Measurements from ENCODE around the gene GNB4. TPM values are rescaled to one million over a fixed set of nuclear protein-coding genes. Genes with fewer than 3 reads are reported as not detected.

The GNB4 gene
- total RNA-seq, 1 donor from 2014 or later = 18.7 TPM

GRCh38 chr3:179482857-179483256, 31.6 kb upstream of the GNB4 start:
- H3K36me3 Mint-ChIP-seq = no peaks in the 10 kb centered on the region
- H3K27me3 Mint-ChIP-seq (ENCODE audit: low read depth) = no peaks in the 10 kb centered on the region

GRCh38 chr3:179476215-179476614, 24.9 kb upstream of the GNB4 start:
- Mint-ChIP-seq H3K27me3 (ENCODE audit: low read depth) (no peaks in the 10 kb centered on the region), H3K4me3 (no peak overlapping the region), H3K4me1 (no peaks in the 10 kb centered on the region), H3K9me3 (peaks cover 4% of the 10 kb centered on the region), H3K36me3 (no peaks in the 10 kb centered on the region), H3K27ac (no peak overlapping the region)
- no peak for TF ChIP-seq CTCF (IDR thresholded peaks at IDR 0.05; ENCODE audit: unreplicated experiment)
- DNase-seq (ENCODE audit: low spot score in 2 of 2, unreplicated experiment in 2 of 2) = no peak

More at GRCh38 chr3:179482857-179483256, 31.6 kb upstream of the GNB4 start:
- DNase-seq (ENCODE audit: low spot score in 2 of 2, unreplicated experiment in 2 of 2) = no peak
- Mint-ChIP-seq H3K27ac (no peak overlapping the region), H3K4me1 (no peaks in the 10 kb centered on the region), H3K9me3 (peaks cover 4% of the 10 kb centered on the region), H3K4me3 (no peak overlapping the region)
- TF ChIP-seq CTCF (IDR thresholded peaks at IDR 0.05; ENCODE audit: unreplicated experiment) = no peak

GRCh38 chr3:179474480-179474879, 23.2 kb upstream of the GNB4 start:
- DNase-seq (ENCODE audit: low spot score in 2 of 2, unreplicated experiment in 2 of 2) = no peak
- TF ChIP-seq CTCF (IDR thresholded peaks at IDR 0.05; ENCODE audit: unreplicated experiment) = no peak
- Mint-ChIP-seq H3K27me3 (ENCODE audit: low read depth) (no peaks in the 10 kb centered on the region), H3K9me3 (no peaks in the 10 kb centered on the region), H3K4me1 (no peaks in the 10 kb centered on the region), H3K27ac (no peak overlapping the region), H3K4me3 (no peak overlapping the region), H3K36me3 (no peaks in the 10 kb centered on the region)

GRCh38 chr3:179473565-179473964, 22.3 kb upstream of the GNB4 start:
- Mint-ChIP-seq H3K4me1 (no peaks in the 10 kb centered on the region), H3K27ac (no peak overlapping the region), H3K27me3 (ENCODE audit: low read depth) (no peaks in the 10 kb centered on the region), H3K4me3 (no peak overlapping the region), H3K36me3 (no peaks in the 10 kb centered on the region), H3K9me3 (no peaks in the 10 kb centered on the region)
- no peak for DNase-seq (ENCODE audit: low spot score in 2 of 2, unreplicated experiment in 2 of 2)
- TF ChIP-seq CTCF (IDR thresholded peaks at IDR 0.05; ENCODE audit: unreplicated experiment) = no peak

- peaks cover 6% of the 10 kb centered on the region for H3K27me3 Mint-ChIP-seq (ENCODE audit: low read depth)
- H3K4me1 Mint-ChIP-seq = peaks cover 3% of the 10 kb centered on the region
- H3K27ac Mint-ChIP-seq = no peak overlapping the region
- TF ChIP-seq CTCF (IDR thresholded peaks at IDR 0.05; ENCODE audit: unreplicated experiment) = no peak
- no peaks in the 10 kb centered on the region for H3K36me3 Mint-ChIP-seq
- no peaks in the 10 kb centered on the region for H3K9me3 Mint-ChIP-seq
- no peak for DNase-seq (ENCODE audit: low spot score in 2 of 2, unreplicated experiment in 2 of 2)
- no peak overlapping the region for H3K4me3 Mint-ChIP-seq
These were observed 13.2 kb upstream of the GNB4 start for GRCh38 chr3:179464323-179465092.
